ENCODE data around the gene BEX1. TPM values are rescaled to one million over a fixed set of nuclear protein-coding genes. Genes with fewer than 3 reads are reported as not detected.

Gene BEX1
- total RNA-seq, 1 experiment from 2014 or later, result not detected

GRCh38 chrX:103073467-103073866, 9.5 kb upstream of the BEX1 start:
- intact Hi-C loops (cut with micrococcal nuclease; ENCODE audit: unreplicated experiment), result no loop called here
- no peaks in the 10 kb centered on the region for H3K9me3 ChIP-seq (ENCODE audit: insufficient read depth, low read depth)
- H3K27ac ChIP-seq, result no peak overlapping the region
- H3K4me2 ChIP-seq, result no peak overlapping the region
- no peaks in the 10 kb centered on the region for H3F3A ChIP-seq (ENCODE audit: insufficient read depth, low read depth)
- no peak overlapping the region for H2AFZ ChIP-seq
- TF ChIP-seq EZH2 (IDR thresholded peaks at IDR 0.05; ENCODE audit: low read depth), result no peak
- TF ChIP-seq, protein P1, sequence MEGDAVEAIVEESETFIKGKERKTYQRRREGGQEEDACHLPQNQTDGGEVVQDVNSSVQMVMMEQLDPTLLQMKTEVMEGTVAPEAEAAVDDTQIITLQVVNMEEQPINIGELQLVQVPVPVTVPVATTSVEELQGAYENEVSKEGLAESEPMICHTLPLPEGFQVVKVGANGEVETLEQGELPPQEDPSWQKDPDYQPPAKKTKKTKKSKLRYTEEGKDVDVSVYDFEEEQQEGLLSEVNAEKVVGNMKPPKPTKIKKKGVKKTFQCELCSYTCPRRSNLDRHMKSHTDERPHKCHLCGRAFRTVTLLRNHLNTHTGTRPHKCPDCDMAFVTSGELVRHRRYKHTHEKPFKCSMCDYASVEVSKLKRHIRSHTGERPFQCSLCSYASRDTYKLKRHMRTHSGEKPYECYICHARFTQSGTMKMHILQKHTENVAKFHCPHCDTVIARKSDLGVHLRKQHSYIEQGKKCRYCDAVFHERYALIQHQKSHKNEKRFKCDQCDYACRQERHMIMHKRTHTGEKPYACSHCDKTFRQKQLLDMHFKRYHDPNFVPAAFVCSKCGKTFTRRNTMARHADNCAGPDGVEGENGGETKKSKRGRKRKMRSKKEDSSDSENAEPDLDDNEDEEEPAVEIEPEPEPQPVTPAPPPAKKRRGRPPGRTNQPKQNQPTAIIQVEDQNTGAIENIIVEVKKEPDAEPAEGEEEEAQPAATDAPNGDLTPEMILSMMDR (conservative IDR thresholded peaks at IDR 0.05), result no peak
- POLR2A ChIA-PET (ENCODE audit: unreplicated experiment), result no interaction called here
- no peaks in the 10 kb centered on the region for H3K9me2 ChIP-seq (ENCODE audit: insufficient read depth)
- no peaks in the 10 kb centered on the region for H3K79me2 ChIP-seq (ENCODE audit: low read depth)
- H4K20me1 ChIP-seq (ENCODE audit: insufficient read depth), result no peaks in the 10 kb centered on the region
- CTCF ChIA-PET, result no interaction called here
- DNase-seq, result no peak
- no peak overlapping the region for H3K4me3 ChIP-seq
- BruUV-seq (replicated peaks), result no TSS peak
- H3K36me3 ChIP-seq (ENCODE audit: low read depth), result no peaks in the 10 kb centered on the region
- no peaks in the 10 kb centered on the region for H3K4me1 ChIP-seq (replicated peaks; ENCODE audit: insufficient read depth)
- peaks cover 35% of the 10 kb centered on the region for H3K27me3 ChIP-seq (ENCODE audit: insufficient read depth, low read depth)

DNA sequence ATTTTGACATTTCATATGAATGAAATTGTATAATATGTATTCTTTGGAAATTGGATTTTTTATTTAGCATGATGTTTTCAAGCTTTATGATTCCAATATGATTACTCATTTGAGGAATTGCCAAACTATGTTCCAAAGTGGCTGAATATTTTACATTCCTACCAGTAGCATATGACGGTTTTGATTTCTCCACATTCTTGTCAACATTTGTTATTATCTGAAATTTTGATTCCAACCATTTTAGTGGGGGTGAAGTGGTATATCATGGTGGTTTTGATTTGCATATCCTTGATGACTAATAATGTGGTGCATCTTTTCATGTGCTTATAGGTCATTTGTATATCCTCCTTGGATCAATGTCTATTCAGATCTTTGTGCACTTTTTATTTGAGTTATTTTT, 2.6 kb upstream of the BEX1 start:
- H3K4me1 ChIP-seq (replicated peaks; ENCODE audit: insufficient read depth), result no peaks in the 10 kb centered on the region
- TF ChIP-seq, protein P1 (conservative IDR thresholded peaks at IDR 0.05), result no peak
- no peak for TF ChIP-seq EZH2 (IDR thresholded peaks at IDR 0.05; ENCODE audit: low read depth)
- no peak overlapping the region for H3K4me2 ChIP-seq
- H4K20me1 ChIP-seq (ENCODE audit: insufficient read depth), result no peaks in the 10 kb centered on the region
- H3K4me3 ChIP-seq, result no peak overlapping the region
- no peaks in the 10 kb centered on the region for H3K9me2 ChIP-seq (ENCODE audit: insufficient read depth)
- intact Hi-C loops (cut with micrococcal nuclease; ENCODE audit: unreplicated experiment), result no loop called here
- no peak overlapping the region for H2AFZ ChIP-seq
- no peak for DNase-seq
- H3F3A ChIP-seq (ENCODE audit: insufficient read depth, low read depth), result no peaks in the 10 kb centered on the region
- H3K9me3 ChIP-seq (ENCODE audit: insufficient read depth, low read depth), result no peaks in the 10 kb centered on the region
- CTCF ChIA-PET, result no interaction called here
- H3K36me3 ChIP-seq (ENCODE audit: low read depth), result no peaks in the 10 kb centered on the region
- BruUV-seq (replicated peaks), result no TSS peak
- H3K27ac ChIP-seq, result no peak overlapping the region
- H3K27me3 ChIP-seq (ENCODE audit: insufficient read depth, low read depth), result peaks cover 20% of the 10 kb centered on the region
- POLR2A ChIA-PET (ENCODE audit: unreplicated experiment), result no interaction called here
- no peaks in the 10 kb centered on the region for H3K79me2 ChIP-seq (ENCODE audit: low read depth)

DNA sequence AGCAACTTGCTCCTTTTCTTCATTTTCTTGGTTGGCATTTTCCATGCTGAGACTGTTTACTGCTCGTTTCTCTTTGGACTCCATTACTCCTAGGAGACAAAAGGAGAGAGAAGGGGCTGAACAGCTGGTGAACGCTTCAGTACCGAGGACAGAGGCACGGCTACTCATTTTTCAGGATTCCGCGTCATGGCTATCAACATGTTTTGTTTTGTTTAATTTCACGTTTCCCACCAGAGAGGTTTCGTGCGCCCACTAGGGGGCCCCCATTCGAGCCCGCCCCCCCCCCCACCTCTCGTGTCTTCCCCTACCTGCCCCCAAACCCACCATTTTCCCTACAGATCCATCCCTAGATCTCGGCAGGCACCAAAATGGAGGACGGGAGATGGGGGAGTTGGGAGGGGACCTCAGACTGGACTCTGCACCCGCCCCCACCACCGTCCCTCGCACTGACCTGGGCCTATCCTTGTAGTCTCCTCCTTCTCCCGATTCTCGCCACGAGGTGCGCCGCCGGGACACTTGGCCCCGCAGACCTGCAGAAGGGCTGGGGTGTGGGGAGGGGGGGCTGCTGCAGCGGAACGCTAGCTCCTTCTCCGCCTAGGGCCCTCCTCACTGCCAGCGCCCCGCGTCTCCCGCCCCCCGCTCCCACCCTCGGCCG, 653 bp downstream of the BEX1 start:
- Histone ChIP-seq H3K4me1 (replicated peaks; ENCODE audit: insufficient read depth) (no peaks in the 10 kb centered on the region), H3K79me2 (ENCODE audit: low read depth) (no peaks in the 10 kb centered on the region), H4K20me1 (ENCODE audit: insufficient read depth) (no peaks in the 10 kb centered on the region), H3K36me3 (ENCODE audit: low read depth) (no peaks in the 10 kb centered on the region), H3K27me3 (ENCODE audit: insufficient read depth, low read depth) (peaks cover 9% of the 10 kb centered on the region; the same call in 1 of the 2 replicates), H3K4me2 (no peak overlapping the region), H3K9me2 (ENCODE audit: insufficient read depth) (no peaks in the 10 kb centered on the region), H3K27ac (no peak overlapping the region), H3K9me3 (ENCODE audit: insufficient read depth, low read depth) (no peaks in the 10 kb centered on the region), H2AFZ (no peak overlapping the region), H3K4me3 (no peak overlapping the region), H3F3A (ENCODE audit: insufficient read depth, low read depth) (no peaks in the 10 kb centered on the region)
- DNase-seq, result no peak
- ChIA-PET CTCF (no interaction called here), POLR2A (ENCODE audit: unreplicated experiment) (no interaction called here)
- TF ChIP-seq EZH2 (IDR thresholded peaks at IDR 0.05; ENCODE audit: low read depth), result no peak
- TF ChIP-seq, protein P1 (conservative IDR thresholded peaks at IDR 0.05), result no peak
- intact Hi-C loops (cut with micrococcal nuclease; ENCODE audit: unreplicated experiment), result no loop called here
- BruUV-seq (replicated peaks), result no TSS peak

Measured in PC-9 (cell line).